Suprapubic skin (tissue), 4 donors: ENCODE results near the gene IGFLR1. TPM values are rescaled to one million over a fixed set of nuclear protein-coding genes. Genes with fewer than 3 reads are reported as not detected.

Experiments
- DNase-seq, 2 donors: peaks; one replicate each; pipeline ENCODE4 v3.0.0-alpha.2; 2019; ENCODE audit warnings: low spot score in 2 of 2
- H3K27ac ChIP-seq: fragments of 200-600 bp; sonication (generic); one replicate; pipeline ENCODE4 v1.5.1; 2019
- H3K27me3 ChIP-seq: fragments of 200-600 bp; sonication (generic); one replicate; pipeline ENCODE4 v1.5.1; 2019
- H3K36me3 ChIP-seq: fragments of 200-600 bp; sonication (generic); one replicate; pipeline ENCODE4 v1.5.1; 2019
- H3K4me1 ChIP-seq: fragments of 200-600 bp; sonication (generic); one replicate; pipeline ENCODE4 v1.5.1; 2019
- H3K4me3 ChIP-seq: fragments of 200-600 bp; sonication (generic); one replicate; pipeline ENCODE4 v1.5.1; 2019; ENCODE audit warnings: mild to moderate bottlenecking
- H3K9me3 ChIP-seq: fragments of 200-600 bp; sonication (generic); one replicate; pipeline ENCODE4 v1.5.1; 2019
- EP300 ChIP-seq: sonication (generic); formaldehyde crosslinking; IDR thresholded peaks from one replicate; pipeline ENCODE4 v1.6.1; 2017; ENCODE audit warnings: antibody characterized with exemption
- POLR2A ChIP-seq, 2 donors: fragments of 450-650 bp; IDR thresholded peaks; one replicate each; pipeline ENCODE4 v1.6.1; 2017; ENCODE audit warnings: antibody characterized with exemption in 2 of 2, mild to moderate bottlenecking in 2 of 2, moderate library complexity in 2 of 2
- POLR2AphosphoS5 ChIP-seq, 3 donors: sonication (generic); formaldehyde crosslinking; IDR thresholded peaks; one replicate each; pipeline ENCODE4 v1.6.1; 2017; ENCODE audit warnings: antibody characterized with exemption in 3 of 3
- WGBS: methylation state at CpG from one replicate; pipeline ENCODE4 v1.1.5; 2018; 5-methylcytosine and 5-hydroxymethylcytosine counted together
- total RNA-seq, 4 donors: library from RNA; depleted of rRNA; stranded (reverse); fragments of >200 nt; gene quantifications; one replicate each; pipeline ENCODE4 v1.1.0, GENCODE V29; 2016
- TF ChIP-seq, protein P1 (sequence below), 2 donors: fragments of 200-600 bp in 1 of 2; fragments of 450-650 bp in 1 of 2; sonication (generic) in 1 of 2; IDR thresholded peaks; one replicate each; pipeline ENCODE4 v1.5.1; 2016 to 2019; ENCODE audit warnings: antibody characterized with exemption in 2 of 2, mild to moderate bottlenecking in 1 of 2, moderate library complexity in 1 of 2

IGFLR1 gene, protein sequence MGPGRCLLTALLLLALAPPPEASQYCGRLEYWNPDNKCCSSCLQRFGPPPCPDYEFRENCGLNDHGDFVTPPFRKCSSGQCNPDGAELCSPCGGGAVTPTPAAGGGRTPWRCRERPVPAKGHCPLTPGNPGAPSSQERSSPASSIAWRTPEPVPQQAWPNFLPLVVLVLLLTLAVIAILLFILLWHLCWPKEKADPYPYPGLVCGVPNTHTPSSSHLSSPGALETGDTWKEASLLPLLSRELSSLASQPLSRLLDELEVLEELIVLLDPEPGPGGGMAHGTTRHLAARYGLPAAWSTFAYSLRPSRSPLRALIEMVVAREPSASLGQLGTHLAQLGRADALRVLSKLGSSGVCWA
- 1 to 10 TPM; 3.3 to 8.5 (median 6.9) TPM for total RNA-seq

DNA sequence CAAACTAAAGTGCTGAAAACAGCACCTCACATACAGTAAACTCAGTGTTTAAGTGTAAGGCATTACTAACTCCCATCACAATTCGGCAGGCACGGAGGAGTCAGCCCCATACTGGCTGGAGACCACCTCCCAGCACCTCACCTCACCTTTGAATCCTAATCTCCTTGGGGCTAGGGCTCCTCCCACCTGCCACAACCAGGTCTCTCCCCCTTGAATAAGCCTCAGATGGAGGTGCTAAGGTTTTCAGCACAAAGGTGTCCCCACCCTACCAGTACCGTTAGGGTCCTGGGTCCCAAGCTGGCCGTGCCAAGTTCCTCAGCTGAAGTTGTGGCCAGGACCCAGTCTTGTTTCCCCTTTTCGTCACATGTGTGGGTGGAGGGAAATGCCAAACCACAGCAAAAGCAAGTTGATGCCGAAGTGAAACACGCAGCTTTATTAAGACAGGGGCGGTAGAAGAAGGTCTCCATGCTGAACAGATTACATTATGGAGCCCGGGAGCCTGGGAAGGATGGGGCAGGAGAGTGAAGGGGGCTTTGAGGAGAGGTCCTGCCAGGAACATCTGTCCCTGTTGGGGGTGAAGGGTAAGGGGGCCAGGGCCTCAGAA, at the start of gene IGFLR1:
TSS of gene IGFLR1 (minus strand) at position 332 of the 604 bp plus-strand sequence. CDS start 1,272 bp downstream, outside the sequence.
- Histone ChIP-seq H3K27ac (peak within 1 kb of the TSS; percentile 79), H3K4me1 (peaks cover 40% of the 10 kb centered on the region), H3K36me3 (peaks cover 22% of the 10 kb centered on the region), H3K4me3 (peak within 1 kb of the TSS; percentile 69), H3K9me3 (no peaks in the 10 kb centered on the region), H3K27me3 (no peaks in the 10 kb centered on the region)
- TF ChIP-seq EP300 (no peak), POLR2A (IDR thresholded peaks at IDR 0.05) (no peak), POLR2AphosphoS5 (IDR thresholded peaks at IDR 0.05) (no peak)
- TF ChIP-seq, protein P1, sequence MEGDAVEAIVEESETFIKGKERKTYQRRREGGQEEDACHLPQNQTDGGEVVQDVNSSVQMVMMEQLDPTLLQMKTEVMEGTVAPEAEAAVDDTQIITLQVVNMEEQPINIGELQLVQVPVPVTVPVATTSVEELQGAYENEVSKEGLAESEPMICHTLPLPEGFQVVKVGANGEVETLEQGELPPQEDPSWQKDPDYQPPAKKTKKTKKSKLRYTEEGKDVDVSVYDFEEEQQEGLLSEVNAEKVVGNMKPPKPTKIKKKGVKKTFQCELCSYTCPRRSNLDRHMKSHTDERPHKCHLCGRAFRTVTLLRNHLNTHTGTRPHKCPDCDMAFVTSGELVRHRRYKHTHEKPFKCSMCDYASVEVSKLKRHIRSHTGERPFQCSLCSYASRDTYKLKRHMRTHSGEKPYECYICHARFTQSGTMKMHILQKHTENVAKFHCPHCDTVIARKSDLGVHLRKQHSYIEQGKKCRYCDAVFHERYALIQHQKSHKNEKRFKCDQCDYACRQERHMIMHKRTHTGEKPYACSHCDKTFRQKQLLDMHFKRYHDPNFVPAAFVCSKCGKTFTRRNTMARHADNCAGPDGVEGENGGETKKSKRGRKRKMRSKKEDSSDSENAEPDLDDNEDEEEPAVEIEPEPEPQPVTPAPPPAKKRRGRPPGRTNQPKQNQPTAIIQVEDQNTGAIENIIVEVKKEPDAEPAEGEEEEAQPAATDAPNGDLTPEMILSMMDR (IDR thresholded peaks at IDR 0.05), result no peak
- WGBS, result 80% methylated on average over 9 of the region's 9 CpGs
- DNase-seq, result no peak

DNA sequence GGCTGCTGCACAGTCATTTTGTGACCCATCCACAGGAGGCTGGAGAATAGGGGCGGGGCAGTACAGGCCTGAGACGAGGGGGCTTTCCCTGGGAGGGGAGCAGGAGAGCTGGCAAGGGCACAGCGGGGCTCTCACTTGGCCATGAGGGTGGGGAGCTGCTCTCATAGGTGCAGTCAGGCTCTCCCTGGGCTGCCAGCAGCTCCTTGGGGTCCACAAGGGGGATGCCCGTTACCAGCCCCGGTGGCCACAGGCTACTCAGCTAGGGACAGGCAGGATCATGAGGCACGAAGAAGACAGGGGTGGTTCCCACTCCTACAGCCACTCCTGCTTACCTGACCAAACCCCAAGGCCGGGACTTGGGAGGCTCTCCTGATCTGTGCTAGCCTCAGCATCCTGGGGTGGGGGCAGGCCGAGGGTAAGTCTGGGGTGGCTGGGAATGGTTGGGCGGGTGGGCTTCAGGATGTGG, 49.6 kb upstream of the IGFLR1 start:
- Histone ChIP-seq H3K4me3 (no peak overlapping the region), H3K4me1 (peaks cover 5% of the 10 kb centered on the region), H3K9me3 (no peaks in the 10 kb centered on the region), H3K27ac (no peak overlapping the region), H3K27me3 (peaks cover 13% of the 10 kb centered on the region), H3K36me3 (peaks cover 3% of the 10 kb centered on the region)
- TF ChIP-seq POLR2A (IDR thresholded peaks at IDR 0.05) (no peak), POLR2AphosphoS5 (IDR thresholded peaks at IDR 0.05) (no peak), EP300 (no peak)
- TF ChIP-seq, protein P1 (IDR thresholded peaks at IDR 0.05), result no peak
- WGBS, result 96% methylated on average over 5 of the region's 9 CpGs
- peak in 1 of 2 donors; percentile 60 for DNase-seq

DNA sequence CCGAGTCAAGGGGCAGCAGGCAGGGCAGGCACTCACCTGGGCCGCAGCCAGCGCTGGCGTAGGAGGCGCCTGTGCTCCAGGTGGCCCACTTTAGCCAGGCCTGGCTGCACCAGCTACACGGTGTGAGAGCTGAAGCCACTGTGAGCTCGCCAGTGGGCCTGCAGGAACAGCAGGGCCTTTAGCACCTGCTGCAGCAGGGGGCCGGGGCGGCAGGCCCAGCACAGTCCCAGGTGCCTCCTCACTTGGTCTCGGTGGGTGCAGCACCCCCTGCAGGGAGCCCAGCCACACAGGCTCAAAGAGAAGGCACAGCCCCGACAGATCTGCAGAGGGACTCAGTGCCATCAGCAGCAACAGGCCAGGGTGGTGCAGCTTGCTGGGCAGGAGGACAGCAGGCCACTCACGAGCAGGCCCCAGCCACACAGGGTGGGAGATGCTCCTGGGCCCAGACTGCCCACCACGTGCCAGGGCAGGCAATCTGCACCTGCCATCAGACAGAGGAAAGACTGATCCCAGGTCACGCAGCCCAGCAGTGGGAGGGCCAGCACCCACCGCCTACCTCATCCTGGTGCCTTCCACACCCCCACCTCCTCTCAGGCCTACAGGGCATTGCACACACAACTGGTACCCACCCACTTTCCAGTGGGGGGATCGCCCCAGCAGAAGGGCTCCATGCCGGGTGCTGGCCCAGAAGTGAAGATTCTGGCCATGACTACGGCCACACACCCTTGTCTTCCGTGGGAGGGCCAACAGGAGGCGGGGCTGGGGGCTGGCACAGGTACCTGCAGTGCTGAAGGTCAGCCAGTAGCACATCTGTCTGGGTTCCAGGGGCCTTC, 48.9 kb upstream of the IGFLR1 start:
- WGBS, result 66% methylated on average over 5 of the region's 20 CpGs
- H3K27ac ChIP-seq, result no peak overlapping the region
- DNase-seq, result peak in 1 of 2 donors; percentile 75
- H3K27me3 ChIP-seq, result peaks cover 7% of the 10 kb centered on the region
- peaks cover 4% of the 10 kb centered on the region for H3K36me3 ChIP-seq
- H3K4me1 ChIP-seq, result peaks cover 5% of the 10 kb centered on the region
- H3K4me3 ChIP-seq, result no peak overlapping the region
- TF ChIP-seq, protein P1 (IDR thresholded peaks at IDR 0.05), result no peak
- no peak for TF ChIP-seq EP300
- TF ChIP-seq POLR2AphosphoS5 (IDR thresholded peaks at IDR 0.05), result no peak
- no peak for TF ChIP-seq POLR2A (IDR thresholded peaks at IDR 0.05)
- H3K9me3 ChIP-seq, result no peaks in the 10 kb centered on the region

DNA sequence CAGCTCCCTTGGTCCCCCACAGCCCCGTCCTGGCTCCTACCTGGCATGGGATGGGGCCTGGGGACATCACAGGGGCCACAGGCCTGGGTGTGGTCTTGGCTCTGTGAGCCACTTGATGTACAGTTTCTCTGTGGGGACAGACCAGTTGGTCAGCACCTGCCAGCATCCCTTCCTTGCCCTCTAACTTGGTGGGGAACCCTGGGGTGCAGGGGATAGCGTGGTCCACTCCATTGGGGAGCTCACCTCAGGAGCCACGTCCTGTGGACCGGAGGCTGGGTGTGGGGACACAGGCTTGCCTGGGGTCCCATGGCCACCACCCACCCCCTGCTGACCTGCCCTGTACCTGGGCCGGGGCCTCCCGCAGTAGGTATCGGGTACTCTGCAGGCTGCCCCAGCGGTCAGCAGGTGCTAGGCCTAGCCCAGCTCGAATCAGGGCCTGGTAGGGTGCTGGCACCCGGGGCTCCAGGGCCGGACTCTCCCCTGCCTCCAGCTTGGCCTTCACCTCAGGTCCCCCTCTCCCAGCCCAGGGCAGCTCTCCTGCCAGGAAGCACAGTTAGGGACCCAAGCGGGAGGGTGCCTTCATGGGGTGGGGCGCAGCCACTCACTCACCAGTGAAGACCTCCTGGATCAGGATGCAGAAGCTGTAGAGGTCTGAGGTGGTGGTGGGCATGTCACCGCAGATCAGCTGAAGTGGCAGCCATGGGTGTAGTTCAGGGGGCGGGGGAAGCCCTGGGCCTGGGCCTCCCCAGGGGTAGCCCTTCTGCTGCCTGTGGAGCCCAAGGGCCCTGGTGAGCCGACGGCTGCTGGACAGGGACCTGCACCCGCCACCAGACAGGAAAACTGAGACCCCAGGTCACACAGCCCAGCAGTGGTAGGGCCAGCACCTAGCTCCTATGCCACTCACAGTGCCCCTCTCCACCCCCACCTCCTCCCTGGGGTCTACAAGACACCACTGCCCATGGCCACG, 48.0 kb upstream of the IGFLR1 start:
- no peak overlapping the region for H3K4me3 ChIP-seq

More for the DNA sequence above, 48.0 kb upstream of the IGFLR1 start:
- WGBS, result 91% methylated on average over 9 of the region's 19 CpGs
- peaks cover 10% of the 10 kb centered on the region for H3K36me3 ChIP-seq
- TF ChIP-seq EP300, result no peak
- TF ChIP-seq, protein P1 (IDR thresholded peaks at IDR 0.05), result no peak
- TF ChIP-seq POLR2AphosphoS5 (IDR thresholded peaks at IDR 0.05), result no peak
- no peak for TF ChIP-seq POLR2A (IDR thresholded peaks at IDR 0.05)
- peaks cover 5% of the 10 kb centered on the region for H3K4me1 ChIP-seq
- H3K27ac ChIP-seq, result no peak overlapping the region
- no peaks in the 10 kb centered on the region for H3K27me3 ChIP-seq
- peak in 1 of 2 donors; percentile 76 for DNase-seq
- H3K9me3 ChIP-seq, result no peaks in the 10 kb centered on the region
